Measurements from ENCODE around the gene KRTAP10-12. TPM values are rescaled to one million over a fixed set of nuclear protein-coding genes. Genes with fewer than 3 reads are reported as not detected.
"Not testable (repeated sequence)": the region's sequence is repeated elsewhere in the genome, so short reads cannot be mapped to it uniquely, and the experiment has no call there.

KRTAP10-12 gene
- total RNA-seq, 4 donors from 2014 or later, result not detected

DNA sequence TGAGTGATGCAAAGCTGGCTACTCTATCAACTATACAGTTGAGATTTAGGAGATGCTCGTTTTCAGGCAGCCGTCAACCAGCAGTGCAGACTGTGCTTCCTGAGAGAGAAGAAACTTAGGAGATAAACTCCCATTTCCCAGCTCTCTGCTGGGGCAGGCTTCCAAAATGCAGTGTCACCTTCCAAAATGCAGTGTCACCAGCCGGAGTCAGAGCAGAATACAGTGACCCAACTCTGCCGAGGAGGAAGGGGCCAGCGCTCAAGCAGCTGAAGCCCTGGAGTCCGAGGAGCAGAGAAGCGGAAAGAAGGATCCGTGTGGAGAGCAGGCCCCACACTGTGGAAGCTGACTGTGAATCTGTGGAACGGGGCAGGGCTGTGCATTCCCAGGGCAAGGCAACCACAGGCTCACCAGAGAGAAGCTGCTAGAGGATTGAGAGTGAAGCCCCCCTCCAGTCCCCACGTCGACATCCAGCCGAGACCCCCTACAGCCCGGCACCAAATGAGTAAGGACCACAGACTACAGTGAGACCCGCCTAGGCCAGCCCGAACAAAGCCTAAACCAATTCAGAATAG is 14.3 kb upstream of the KRTAP10-12 start:
- no peak overlapping the region for H3K27ac ChIP-seq
- no peaks in the 10 kb centered on the region for H3K9me3 ChIP-seq
- H3K36me3 ChIP-seq, result no peaks in the 10 kb centered on the region
- WGBS, 2 donors, result 73 to 78% methylated on average over 10 to 13 of the region's 15 CpGs
- H3K4me1 ChIP-seq, result no peaks in the 10 kb centered on the region
- intact Hi-C loops (cut with DNase I), result no loop called here
- TF ChIP-seq POLR2A (IDR thresholded peaks at IDR 0.05), result no peak
- TF ChIP-seq, protein P1, sequence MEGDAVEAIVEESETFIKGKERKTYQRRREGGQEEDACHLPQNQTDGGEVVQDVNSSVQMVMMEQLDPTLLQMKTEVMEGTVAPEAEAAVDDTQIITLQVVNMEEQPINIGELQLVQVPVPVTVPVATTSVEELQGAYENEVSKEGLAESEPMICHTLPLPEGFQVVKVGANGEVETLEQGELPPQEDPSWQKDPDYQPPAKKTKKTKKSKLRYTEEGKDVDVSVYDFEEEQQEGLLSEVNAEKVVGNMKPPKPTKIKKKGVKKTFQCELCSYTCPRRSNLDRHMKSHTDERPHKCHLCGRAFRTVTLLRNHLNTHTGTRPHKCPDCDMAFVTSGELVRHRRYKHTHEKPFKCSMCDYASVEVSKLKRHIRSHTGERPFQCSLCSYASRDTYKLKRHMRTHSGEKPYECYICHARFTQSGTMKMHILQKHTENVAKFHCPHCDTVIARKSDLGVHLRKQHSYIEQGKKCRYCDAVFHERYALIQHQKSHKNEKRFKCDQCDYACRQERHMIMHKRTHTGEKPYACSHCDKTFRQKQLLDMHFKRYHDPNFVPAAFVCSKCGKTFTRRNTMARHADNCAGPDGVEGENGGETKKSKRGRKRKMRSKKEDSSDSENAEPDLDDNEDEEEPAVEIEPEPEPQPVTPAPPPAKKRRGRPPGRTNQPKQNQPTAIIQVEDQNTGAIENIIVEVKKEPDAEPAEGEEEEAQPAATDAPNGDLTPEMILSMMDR (IDR thresholded peaks at IDR 0.05), result no peak
- peaks cover 0 to 46% (median 0%) of the 10 kb centered on the region in 4 donors for H3K27me3 ChIP-seq
- DNase-seq, result no peak
- H3K4me3 ChIP-seq, result no peak overlapping the region

DNA sequence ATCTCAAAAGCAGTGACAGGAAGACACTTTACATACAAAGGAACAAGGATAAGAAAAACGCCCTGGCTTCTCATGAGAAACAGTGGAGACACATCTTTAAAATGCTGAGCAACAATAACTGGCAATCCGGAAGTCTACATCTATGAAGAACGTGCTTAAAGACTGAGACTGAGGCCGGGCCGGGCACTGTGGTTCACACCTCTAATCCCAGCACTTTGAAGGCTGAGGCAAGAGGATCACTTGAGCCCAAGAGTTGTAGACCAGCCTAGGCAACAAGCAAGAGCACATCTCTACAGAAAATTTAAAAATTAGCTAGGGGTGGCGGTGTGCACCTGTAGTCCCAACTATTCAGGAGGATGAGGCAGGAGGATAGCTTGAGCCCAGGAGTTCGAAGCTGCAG is 12.9 kb upstream of the KRTAP10-12 start:
- DNase-seq, result no peak
- 64 to 91% methylated on average over 7 of the region's 7 CpGs for WGBS, 2 donors
- Histone ChIP-seq H3K4me1 (no peaks in the 10 kb centered on the region), H3K27me3 (peaks cover 0 to 58% (median 0%) of the 10 kb centered on the region in 4 donors), H3K36me3 (no peaks in the 10 kb centered on the region), H3K27ac (no peak overlapping the region), H3K9me3 (no peaks in the 10 kb centered on the region), H3K4me3 (no peak overlapping the region)
- TF ChIP-seq, protein P1 (IDR thresholded peaks at IDR 0.05), result no peak
- no peak for TF ChIP-seq POLR2A (IDR thresholded peaks at IDR 0.05)
- intact Hi-C loops (cut with DNase I), result no loop called here

DNA sequence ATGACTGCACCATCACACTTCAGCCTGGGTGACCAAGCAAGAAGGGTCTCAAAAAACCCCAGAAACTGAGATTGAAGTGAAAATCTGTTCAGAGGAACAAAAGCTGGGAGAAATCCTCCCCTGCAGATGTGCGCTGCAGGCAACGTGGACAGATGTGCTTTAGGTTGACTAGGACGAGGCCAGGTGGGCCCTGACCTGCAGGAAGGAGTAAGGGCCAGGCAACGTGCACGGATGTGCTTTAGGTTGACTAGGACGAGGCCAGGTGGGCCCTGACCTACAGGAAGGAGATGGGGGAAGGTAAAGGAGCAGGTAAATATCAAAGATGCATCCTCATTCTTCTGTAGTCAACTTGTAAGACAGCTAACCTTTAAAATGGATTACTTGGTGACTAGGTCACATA is 12.5 kb upstream of the KRTAP10-12 start:
- no peak for TF ChIP-seq POLR2A (IDR thresholded peaks at IDR 0.05)
- TF ChIP-seq, protein P1 (IDR thresholded peaks at IDR 0.05), result no peak
- 54 to 77% methylated on average over 6 of the region's 6 CpGs for WGBS, 2 donors
- H3K4me3 ChIP-seq, result no peak overlapping the region
- H3K27me3 ChIP-seq, result peaks cover 0 to 58% (median 0%) of the 10 kb centered on the region in 4 donors
- DNase-seq, result no peak
- intact Hi-C loops (cut with DNase I), result no loop called here
- no peaks in the 10 kb centered on the region for H3K4me1 ChIP-seq
- no peak overlapping the region for H3K27ac ChIP-seq
- no peaks in the 10 kb centered on the region for H3K36me3 ChIP-seq
- no peaks in the 10 kb centered on the region for H3K9me3 ChIP-seq

DNA sequence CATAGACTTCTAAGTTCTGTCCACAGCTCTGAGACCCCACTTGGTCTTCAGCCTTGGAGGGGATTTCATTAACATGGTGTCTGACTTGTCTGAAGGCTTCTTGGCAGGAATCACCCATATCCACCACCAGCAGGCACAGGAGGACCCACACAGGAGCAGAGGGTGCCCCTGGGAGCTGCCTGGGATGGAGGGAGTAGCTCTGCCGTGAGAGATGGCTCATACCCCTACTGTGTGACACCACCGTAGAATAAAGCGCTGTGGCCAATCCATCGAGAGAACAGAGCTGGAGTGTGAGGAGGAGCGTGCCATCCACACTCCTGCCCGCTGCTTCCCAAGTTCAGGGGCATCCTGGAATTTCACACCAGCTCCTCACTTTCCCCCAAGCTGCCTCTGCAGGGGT is 11.9 kb upstream of the KRTAP10-12 start:
- DNase-seq; H3K9me3 ChIP-seq; H3K4me3 ChIP-seq; H3K27ac ChIP-seq; H3K4me1 ChIP-seq; H3K36me3 ChIP-seq; intact Hi-C loops (cut with DNase I): not testable (repeated sequence)
- peaks cover 0 to 62% (median 0%) of the 10 kb centered on the region in 4 donors for H3K27me3 ChIP-seq
- WGBS, 2 donors, result 94% methylated on average over 3 of the region's 6 CpGs; no CpG with 5 or more reads in 1 of the 2 donors

DNA sequence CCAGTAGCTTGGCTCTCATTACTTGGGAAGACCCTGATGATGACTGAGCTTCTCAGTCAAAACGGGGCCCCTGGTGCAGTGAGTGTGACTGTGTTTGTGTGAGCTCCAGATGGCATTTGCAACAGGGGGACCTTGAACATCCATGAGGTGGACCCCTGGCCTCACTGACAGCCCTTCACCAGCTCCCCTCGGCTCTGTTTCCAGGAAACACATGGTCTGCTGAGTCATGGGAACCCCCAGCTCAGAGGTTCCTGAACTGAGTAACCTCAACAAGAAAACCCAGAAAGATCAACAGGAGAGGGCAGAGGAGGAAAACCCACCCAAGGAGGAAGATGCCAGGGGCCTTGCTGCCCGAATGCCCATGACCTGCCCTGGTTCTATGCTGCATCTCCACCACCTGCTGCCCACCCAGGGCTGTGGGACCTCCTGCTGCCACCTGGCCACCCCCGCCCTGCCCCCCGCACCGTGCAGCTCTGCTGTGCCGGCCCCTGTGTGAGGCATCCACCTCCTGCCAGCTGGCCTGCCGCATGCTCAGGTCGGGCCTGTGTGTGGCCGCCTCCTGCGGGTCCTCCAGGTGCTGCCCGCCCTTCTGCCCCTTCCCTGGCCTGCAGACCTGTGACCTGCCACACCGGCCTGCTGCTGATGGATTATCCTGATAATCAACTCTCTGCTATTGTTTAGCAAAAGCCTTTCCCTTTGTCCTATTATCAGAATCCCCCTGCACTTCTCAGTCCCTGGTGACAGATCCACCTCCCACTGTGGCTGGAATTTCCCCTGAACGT is 10.8 kb upstream of the KRTAP10-12 start:
- no peak for TF ChIP-seq POLR2A (IDR thresholded peaks at IDR 0.05)
- TF ChIP-seq, protein P1 (IDR thresholded peaks at IDR 0.05), result no peak
- Histone ChIP-seq H3K9me3 (no peaks in the 10 kb centered on the region), H3K27ac (no peak overlapping the region), H3K4me3 (no peak overlapping the region), H3K4me1 (no peaks in the 10 kb centered on the region), H3K36me3 (no peaks in the 10 kb centered on the region), H3K27me3 (peaks cover 0 to 72% (median 0%) of the 10 kb centered on the region in 4 donors)
- 20 to 42% methylated on average over 5 of the region's 14 CpGs for WGBS, 2 donors
- no peak for DNase-seq
- intact Hi-C loops (cut with DNase I), result no loop called here

All from esophagus squamous epithelium (tissue), 5 donors.